Fibroblast of lung (primary cell): ENCODE measurements around the gene CBFA2T3. TPM values are rescaled to one million over a fixed set of nuclear protein-coding genes. Genes with fewer than 3 reads are reported as not detected.

ENCODE experiments used
- DNase-seq, 2 donors: peaks; one replicate each; pipeline versions ENCODE4 v3.0.0 to v3.0.0-alpha.2; 2010; ENCODE audit warnings: low read depth in 2 of 2
- H2AFZ ChIP-seq: 2 replicates; pipeline ENCODE4 v1.5.1; 2012; ENCODE audit warnings: low read length, control low read depth, inconsistent platforms
- H3K27ac ChIP-seq: 2 replicates; pipeline ENCODE4 v1.5.1; 2011; ENCODE audit warnings: low read length, control low read depth; ENCODE audit not compliant: insufficient read depth
- H3K27me3 ChIP-seq: 2 replicates; pipeline ENCODE4 v1.5.1; 2011; ENCODE audit warnings: mild to moderate bottlenecking, low read length; ENCODE audit not compliant: control insufficient read depth, insufficient read depth
- H3K36me3 ChIP-seq: 2 replicates; pipeline ENCODE4 v1.5.1; 2011; ENCODE audit warnings: low read length; ENCODE audit not compliant: control insufficient read depth, insufficient read depth
- H3K4me1 ChIP-seq: 2 replicates; pipeline ENCODE4 v1.5.1; 2011; ENCODE audit warnings: low read length; ENCODE audit not compliant: control insufficient read depth, insufficient read depth; ENCODE audit errors: extremely low read depth
- H3K4me2 ChIP-seq: 2 replicates; pipeline ENCODE4 v1.5.1; 2011; ENCODE audit warnings: low read length, control low read depth; ENCODE audit not compliant: insufficient read depth; ENCODE audit errors: extremely low read depth
- H3K4me3 ChIP-seq, 4 experiments: fragments of 200-600 bp in 1 of 4; sonication (generic) in 1 of 4; replicated peaks in 1 of 4; 2 replicates each; pipeline ENCODE4 v1.5.1; 2011 to 2016; ENCODE audit warnings: low read length in 4 of 4, low read depth in 3 of 4, mild to moderate bottlenecking in 3 of 4, control low read depth in 2 of 4, inconsistent platforms in 1 of 4, mixed read lengths in 1 of 4; ENCODE audit not compliant: insufficient read depth in 1 of 4; ENCODE audit errors: control extremely low read depth in 1 of 4
- H3K79me2 ChIP-seq: 2 replicates; pipeline ENCODE4 v1.5.1; 2012; ENCODE audit warnings: mild to moderate bottlenecking, low read length, inconsistent platforms; ENCODE audit not compliant: control insufficient read depth, insufficient read depth
- H3K9ac ChIP-seq: 2 replicates; pipeline ENCODE4 v1.5.1; 2011; ENCODE audit warnings: mild to moderate bottlenecking, low read length, control low read depth; ENCODE audit not compliant: insufficient read depth
- H3K9me3 ChIP-seq: 2 replicates; pipeline ENCODE4 v1.5.1; 2012; ENCODE audit warnings: low read depth, low read length; ENCODE audit not compliant: control insufficient read depth, insufficient read depth
- H4K20me1 ChIP-seq: 2 replicates; pipeline ENCODE4 v1.5.1; 2011; ENCODE audit warnings: low read length; ENCODE audit not compliant: control insufficient read depth, insufficient read depth; ENCODE audit errors: extremely low read depth
- CTCF ChIP-seq, 2 donors: IDR thresholded peaks in 1 of 2; conservative IDR thresholded peaks in 1 of 2; 1 replicate in 1 of 2; 2 replicates in 1 of 2; pipeline ENCODE4 v1.5.1; 2011 to 2012; ENCODE audit warnings: low read length in 2 of 2, control low read depth in 1 of 2, inconsistent platforms in 1 of 2, low read depth in 1 of 2, mild to moderate bottlenecking in 1 of 2
- EZH2 ChIP-seq: IDR thresholded peaks from 2 replicates; pipeline ENCODE4 v1.5.1; 2012; ENCODE audit warnings: low read length, control low read depth, mild to moderate bottlenecking; ENCODE audit errors: missing control alignments
- polyA plus RNA-seq, 2 donors: library from polyadenylated mRNA; depleted of rRNA in 1 of 2; stranded (reverse) in 1 of 2; unstranded in 1 of 2; fragments of >200 nt; gene quantifications; 2 replicates each; pipeline ENCODE4 v1.2.1, GENCODE V29; 2011 to 2012; ENCODE audit warnings: missing spikeins in 1 of 2
- total RNA-seq: library from RNA; depleted of rRNA; stranded (reverse); fragments of >200 nt; gene quantifications from 2 replicates; pipeline ENCODE4 v1.2.1, GENCODE V29; 2014

CBFA2T3 gene
- total and polyA plus RNA-seq, 2 donors (not counting 1 experiment from before 2014, with no cell fraction given), result under 0.01 to 0.05 TPM

DNA sequence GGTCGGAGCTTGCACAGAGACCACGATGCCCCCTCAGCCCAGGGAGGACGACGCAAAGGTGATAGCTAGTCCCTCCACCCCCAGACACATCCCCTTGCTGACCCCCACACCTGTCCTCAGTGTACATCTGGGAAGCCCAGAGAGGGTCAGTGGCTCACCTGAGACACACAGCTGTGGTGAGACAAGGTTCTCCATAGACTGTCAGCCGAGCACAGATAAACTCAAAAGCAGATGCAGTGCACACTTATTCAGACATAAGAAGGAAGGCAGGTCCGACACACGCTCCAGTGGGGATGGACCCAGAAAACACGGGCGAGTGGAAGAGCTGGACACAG is 19.6 kb downstream of the CBFA2T3 start:
- Histone ChIP-seq H3K36me3 (no peaks in the 10 kb centered on the region), H2AFZ (no peak overlapping the region), H3K4me1 (no peaks in the 10 kb centered on the region), H3K9me3 (no peaks in the 10 kb centered on the region), H4K20me1 (no peaks in the 10 kb centered on the region), H3K4me3 (no peak overlapping the region), H3K4me2 (no peak overlapping the region), H3K27ac (no peak overlapping the region), H3K79me2 (no peaks in the 10 kb centered on the region), H3K9ac (no peak overlapping the region), H3K27me3 (no peaks in the 10 kb centered on the region)
- no peak for DNase-seq
- no peak for TF ChIP-seq EZH2
- no peak for TF ChIP-seq CTCF (conservative IDR thresholded peaks at IDR 0.05 in 1 of 2, IDR thresholded peaks at IDR 0.05 in 1 of 2; ENCODE audit: low read depth in 1 of 2, low read length in 2 of 2)

GRCh38 chr16:88956546-88957432 is 20.2 kb downstream of the CBFA2T3 start:
- no peak overlapping the region for H3K27ac ChIP-seq

DNA sequence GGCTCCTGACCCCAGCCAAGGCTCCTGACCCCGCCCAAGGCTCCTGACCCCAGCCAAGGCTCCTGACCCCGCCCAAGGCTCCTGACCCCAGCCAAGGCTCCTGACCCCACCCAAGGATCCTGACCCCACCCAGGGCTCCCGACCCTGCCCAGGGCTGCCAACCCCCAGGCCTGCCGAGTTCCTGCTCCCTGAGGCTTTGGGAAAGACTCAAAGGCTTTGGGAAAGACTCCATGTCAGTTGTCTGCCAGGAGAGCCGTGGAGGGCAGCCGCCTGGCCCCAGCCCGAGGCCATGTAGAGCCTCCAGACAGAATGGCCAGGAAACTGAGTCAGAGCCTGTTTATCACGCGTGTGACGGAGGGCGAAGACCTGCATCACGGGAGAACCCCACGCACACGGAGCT is 21.1 kb downstream of the CBFA2T3 start:
- no peaks in the 10 kb centered on the region for H4K20me1 ChIP-seq
- no peak overlapping the region for H3K4me3 ChIP-seq
- H3K4me1 ChIP-seq, result no peaks in the 10 kb centered on the region
- H2AFZ ChIP-seq, result no peak overlapping the region
- H3K79me2 ChIP-seq, result no peaks in the 10 kb centered on the region
- H3K9me3 ChIP-seq, result no peaks in the 10 kb centered on the region
- H3K27ac ChIP-seq, result no peak overlapping the region
- TF ChIP-seq EZH2, result no peak
- no peak for TF ChIP-seq CTCF (conservative IDR thresholded peaks at IDR 0.05 in 1 of 2, IDR thresholded peaks at IDR 0.05 in 1 of 2; ENCODE audit: low read depth in 1 of 2, low read length in 2 of 2)
- H3K36me3 ChIP-seq, result no peaks in the 10 kb centered on the region
- no peak for DNase-seq
- no peak overlapping the region for H3K9ac ChIP-seq
- H3K4me2 ChIP-seq, result no peak overlapping the region
- H3K27me3 ChIP-seq, result no peaks in the 10 kb centered on the region

More at GRCh38 chr16:88956546-88957432, 20.2 kb downstream of the CBFA2T3 start:
- Histone ChIP-seq H3K79me2 (no peaks in the 10 kb centered on the region), H3K9me3 (no peaks in the 10 kb centered on the region), H2AFZ (no peak overlapping the region), H3K27me3 (no peaks in the 10 kb centered on the region), H3K9ac (no peak overlapping the region), H3K36me3 (no peaks in the 10 kb centered on the region), H4K20me1 (no peaks in the 10 kb centered on the region), H3K4me3 (no peak overlapping the region), H3K4me1 (no peaks in the 10 kb centered on the region), H3K4me2 (no peak overlapping the region)
- TF ChIP-seq CTCF (conservative IDR thresholded peaks at IDR 0.05 in 1 of 2, IDR thresholded peaks at IDR 0.05 in 1 of 2; ENCODE audit: low read depth in 1 of 2, low read length in 2 of 2), result no peak
- TF ChIP-seq EZH2, result no peak
- DNase-seq, result no peak
